Right lobe of liver (tissue), 6 donors: Measurements from ENCODE around the gene EPHB1. TPM values are rescaled to one million over a fixed set of nuclear protein-coding genes. Genes with fewer than 3 reads are reported as not detected.

ENCODE experiments used
- ATAC-seq, 4 donors: fragments of 200-7000 bp; cut with Tn5 transposase; one replicate each; pipeline ENCODE4 v1.9.1; 2020; ENCODE audit warnings: mild to moderate bottlenecking in 4 of 4, moderate library complexity in 4 of 4
- DNase-seq, 3 donors: peaks; one replicate each; pipeline ENCODE4 v3.0.0-alpha.2; 2020
- H3K27ac ChIP-seq, 3 donors: fragments of 200-600 bp; one replicate each; pipeline ENCODE4 v1.8.0; 2022
- H3K27me3 ChIP-seq, 2 donors: fragments of 200-600 bp; one replicate each; pipeline ENCODE4 v1.8.0; 2022
- H3K36me3 ChIP-seq, 4 donors: fragments of 200-600 bp; sonication (generic) in 1 of 4; one replicate each; pipeline versions ENCODE4 v1.5.1 to v1.8.0; 2017 to 2022; ENCODE audit warnings: control low read depth in 1 of 4
- H3K4me1 ChIP-seq, 4 donors: fragments of 200-600 bp; sonication (generic) in 1 of 4; one replicate each; pipeline versions ENCODE4 v1.5.1 to v1.8.0; 2017 to 2022; ENCODE audit warnings: control low read depth in 1 of 4
- H3K4me3 ChIP-seq, 3 donors: fragments of 200-600 bp; one replicate each; pipeline ENCODE4 v1.8.0; 2022
- H3K9me3 ChIP-seq, 4 donors: fragments of 200-600 bp; sonication (generic) in 1 of 4; one replicate each; pipeline versions ENCODE4 v1.5.1 to v1.8.0; 2017 to 2022; ENCODE audit warnings: control low read depth in 1 of 4
- POLR2A ChIP-seq: fragments of 450-650 bp; IDR thresholded peaks from one replicate; pipeline ENCODE4 v1.6.1; 2017; ENCODE audit warnings: antibody characterized with exemption, mild to moderate bottlenecking
- WGBS: methylation state at CpG from one replicate; pipeline ENCODE4 v1.1.6; 2018; ENCODE audit warnings: low coverage, low lambda C conversion rate; ENCODE audit not compliant: insufficient coverage; ENCODE audit errors: missing lambda C conversion rate; 5-methylcytosine and 5-hydroxymethylcytosine counted together
- intact Hi-C, 2 donors: fragments of 100-400 bp; cut with DNase I; formaldehyde crosslinking; loops; one replicate each; pipeline versions ENCODE4 v1.11.2 to v1.14.1; 2022
- total RNA-seq, 6 experiments: library from RNA; depleted of rRNA in 2 of 6; stranded (reverse); fragments of >200 nt in 2 of 6; fragmentation: NEBNext Ultra II Directional in 3 of 6; extraction: Animal tissue kit (Norgen Biotek cat#: 25700) in 3 of 6; gene quantifications; one replicate each; pipeline versions ENCODE4 v1.1.0 to v1.2.4, GENCODE V29; 2016 to 2023
- TF ChIP-seq, protein P1 (sequence below), 4 donors: fragments of 200-600 bp in 3 of 4; fragments of 450-650 bp in 1 of 4; IDR thresholded peaks; one replicate each; pipeline versions ENCODE4 v1.5.1 to v1.8.0; 2016 to 2022; ENCODE audit warnings: antibody characterized with exemption in 4 of 4, mild to moderate bottlenecking in 2 of 4
- donor health status: DM: no; HTN: yes; CAD: no.
- donor health status: DM: no; HTN: no; CAD: no.
- donor health status: DM: no; HTN: no; CAD: no.
- donor health status: DM: no; HTN: yes; CAD: no.
- donor health status: DM: no; HTN: yes; CAD: no.

Gene EPHB1
- total RNA-seq, 6 experiments from 2014 or later, result 0.63 to 10.9 (median 1.8) TPM

DNA sequence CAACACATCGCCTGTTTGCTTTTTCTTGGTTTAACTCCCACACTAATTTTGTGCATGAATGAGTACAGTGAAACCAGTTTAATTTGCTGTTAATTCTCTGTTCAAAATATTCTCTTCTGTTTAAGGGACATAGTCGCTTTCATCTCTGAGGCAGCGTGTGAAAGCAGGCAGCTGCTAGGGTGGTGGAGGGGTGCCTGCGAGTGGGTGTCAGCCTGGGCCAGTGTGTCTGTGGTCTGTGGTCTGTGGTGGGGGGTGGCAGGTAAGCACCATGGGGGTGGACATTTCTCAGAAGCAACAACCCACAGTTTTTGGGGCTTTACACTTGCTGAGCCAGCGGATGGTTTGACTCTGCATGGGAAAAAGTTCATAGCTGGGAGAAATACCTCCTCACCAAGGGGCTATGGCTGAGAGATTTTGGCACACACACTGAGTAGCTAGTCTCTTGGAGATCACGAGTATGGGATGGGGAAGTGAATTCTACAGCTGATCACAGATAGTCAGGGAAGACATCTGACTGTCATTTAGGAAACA is 109.2 kb downstream of the EPHB1 start:
- intact Hi-C loops, result no loop called here
- no peak for TF ChIP-seq POLR2A
- TF ChIP-seq, protein P1, sequence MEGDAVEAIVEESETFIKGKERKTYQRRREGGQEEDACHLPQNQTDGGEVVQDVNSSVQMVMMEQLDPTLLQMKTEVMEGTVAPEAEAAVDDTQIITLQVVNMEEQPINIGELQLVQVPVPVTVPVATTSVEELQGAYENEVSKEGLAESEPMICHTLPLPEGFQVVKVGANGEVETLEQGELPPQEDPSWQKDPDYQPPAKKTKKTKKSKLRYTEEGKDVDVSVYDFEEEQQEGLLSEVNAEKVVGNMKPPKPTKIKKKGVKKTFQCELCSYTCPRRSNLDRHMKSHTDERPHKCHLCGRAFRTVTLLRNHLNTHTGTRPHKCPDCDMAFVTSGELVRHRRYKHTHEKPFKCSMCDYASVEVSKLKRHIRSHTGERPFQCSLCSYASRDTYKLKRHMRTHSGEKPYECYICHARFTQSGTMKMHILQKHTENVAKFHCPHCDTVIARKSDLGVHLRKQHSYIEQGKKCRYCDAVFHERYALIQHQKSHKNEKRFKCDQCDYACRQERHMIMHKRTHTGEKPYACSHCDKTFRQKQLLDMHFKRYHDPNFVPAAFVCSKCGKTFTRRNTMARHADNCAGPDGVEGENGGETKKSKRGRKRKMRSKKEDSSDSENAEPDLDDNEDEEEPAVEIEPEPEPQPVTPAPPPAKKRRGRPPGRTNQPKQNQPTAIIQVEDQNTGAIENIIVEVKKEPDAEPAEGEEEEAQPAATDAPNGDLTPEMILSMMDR (IDR thresholded peaks at IDR 0.05), result no peak
- no peak overlapping the region for H3K4me3 ChIP-seq
- H3K4me1 ChIP-seq, result no peaks in the 10 kb centered on the region
- H3K36me3 ChIP-seq, result no peaks in the 10 kb centered on the region
- DNase-seq, result peak in 1 of 3 donors; percentile 20
- H3K9me3 ChIP-seq, result no peaks in the 10 kb centered on the region
- no peaks in the 10 kb centered on the region for H3K27me3 ChIP-seq
- no peak overlapping the region for H3K27ac ChIP-seq
- 47% methylated on average over 3 of the region's 6 CpGs for WGBS
- peak in 1 of 4 donors; percentile 20 for ATAC-seq

DNA sequence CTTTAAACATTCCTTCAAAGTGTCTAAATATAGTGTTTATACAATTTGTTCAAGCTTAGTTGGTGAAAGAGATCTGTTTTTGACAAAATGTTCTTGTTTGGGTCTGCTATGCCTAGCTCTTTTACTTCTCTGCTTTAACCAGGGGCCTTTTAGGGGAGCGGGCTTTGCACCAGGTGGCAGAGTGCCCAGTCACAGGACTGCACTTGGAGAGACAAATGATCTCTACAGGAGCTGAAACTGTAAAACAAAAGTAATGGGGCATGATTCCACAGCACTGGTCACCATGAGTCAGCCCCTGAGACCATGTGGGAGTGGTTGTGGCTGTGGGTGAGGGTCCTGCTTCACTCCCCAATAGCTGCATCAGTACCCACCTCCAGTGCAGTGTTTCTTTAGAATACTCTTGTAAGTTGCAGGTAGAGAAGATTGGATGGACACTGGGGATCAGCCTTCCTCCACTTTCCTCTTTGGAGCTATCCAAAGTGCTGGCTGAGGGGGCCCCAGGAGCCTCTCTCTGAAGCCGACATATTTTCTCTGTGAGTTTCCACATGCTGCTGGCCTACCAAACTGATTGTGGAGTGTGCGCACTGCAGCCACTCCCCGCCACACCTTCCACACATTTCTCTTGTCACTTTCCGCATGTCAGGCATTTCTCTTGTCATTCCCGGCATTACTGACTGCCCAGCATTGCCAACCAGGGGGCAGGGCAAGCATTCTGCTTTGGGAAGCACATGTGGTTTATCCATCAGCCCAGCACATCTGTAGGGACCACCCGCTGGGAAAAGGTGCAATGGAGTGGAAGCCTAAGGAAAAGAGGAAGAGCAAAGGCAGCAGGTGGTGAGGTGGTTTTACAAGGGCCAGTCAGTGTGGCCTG is 110.0 kb downstream of the EPHB1 start:
- WGBS, result 55% methylated on average over 2 of the region's 7 CpGs
- H3K9me3 ChIP-seq, result no peaks in the 10 kb centered on the region
- no peak overlapping the region for H3K27ac ChIP-seq
- intact Hi-C loops, result no loop called here
- H3K4me3 ChIP-seq, result no peak overlapping the region
- TF ChIP-seq, protein P1 (IDR thresholded peaks at IDR 0.05), result no peak
- ATAC-seq (no peak), DNase-seq (peak in 1 of 3 donors; percentile 16)
- H3K36me3 ChIP-seq, result no peaks in the 10 kb centered on the region
- H3K4me1 ChIP-seq, result no peaks in the 10 kb centered on the region
- H3K27me3 ChIP-seq, result no peaks in the 10 kb centered on the region

DNA sequence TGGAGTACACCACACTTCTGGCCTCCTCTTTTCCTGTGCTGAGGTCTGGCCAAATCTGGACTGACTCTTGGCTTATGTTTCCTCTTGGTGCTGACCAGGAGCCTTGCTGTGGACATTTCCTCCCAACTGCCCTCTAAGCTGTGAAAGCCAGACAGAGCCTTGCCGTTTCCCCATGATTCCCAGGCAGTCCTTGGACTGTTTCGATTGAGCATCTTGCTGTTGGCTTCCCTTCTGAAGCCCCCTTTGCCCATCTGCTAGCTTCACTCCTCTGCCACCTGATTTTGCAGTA is 110.5 kb downstream of the EPHB1 start:
- Histone ChIP-seq H3K4me3 (no peak overlapping the region), H3K9me3 (no peaks in the 10 kb centered on the region), H3K27me3 (no peaks in the 10 kb centered on the region), H3K4me1 (no peaks in the 10 kb centered on the region), H3K27ac (no peak overlapping the region), H3K36me3 (no peaks in the 10 kb centered on the region)
- intact Hi-C loops, result no loop called here
- no peak for DNase-seq
- TF ChIP-seq, protein P1 (IDR thresholded peaks at IDR 0.05), result no peak
- no peak for TF ChIP-seq POLR2A
- WGBS, result 57% methylated on average over 1 of the region's 2 CpGs
- ATAC-seq, result no peak

DNA sequence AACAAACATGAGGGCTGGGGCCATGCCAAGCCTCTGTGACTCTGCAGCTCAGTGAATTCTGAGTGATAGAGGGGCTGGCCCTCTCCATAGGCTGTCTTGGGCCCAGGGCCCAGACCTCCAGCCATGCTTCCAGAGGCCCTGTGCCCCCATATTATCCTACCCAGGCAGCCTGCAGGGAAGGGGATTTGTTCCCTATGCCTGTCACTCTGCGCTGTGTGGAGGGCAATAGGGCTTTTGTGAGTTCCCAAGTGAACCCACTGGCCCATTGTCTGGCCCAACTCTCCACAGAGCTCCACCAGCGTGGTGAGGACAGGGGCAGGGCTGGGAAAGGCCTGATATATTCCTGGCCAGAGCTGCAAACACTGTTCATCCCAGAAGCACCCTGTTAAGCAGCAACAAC is 113.2 kb downstream of the EPHB1 start:
- Histone ChIP-seq H3K27ac (no peak overlapping the region), H3K36me3 (no peaks in the 10 kb centered on the region), H3K9me3 (no peaks in the 10 kb centered on the region), H3K4me3 (no peak overlapping the region), H3K27me3 (no peaks in the 10 kb centered on the region), H3K4me1 (no peaks in the 10 kb centered on the region)
- no peak for ATAC-seq
- whole genome bisulfite sequencing, result 0% methylated on average over 1 of the region's 2 CpGs
- TF ChIP-seq, protein P1 (IDR thresholded peaks at IDR 0.05), result no peak
- no peak for TF ChIP-seq POLR2A
- peak in 1 of 3 donors; percentile 25 for DNase-seq
- intact Hi-C loops, result no loop called here
